Astrocyte of the cerebellum (primary cell): Measurements from ENCODE around the gene LRRC61.

Experiments used
- DNase-seq: peaks from one replicate; pipeline ENCODE4 v3.0.0-alpha.2; 2011; ENCODE audit warnings: low read depth
- H3K4me3 ChIP-seq: 2 replicates; pipeline ENCODE4 v1.5.1; 2011; ENCODE audit warnings: mild to moderate bottlenecking, low read depth, low read length, moderate library complexity
- in situ Hi-C: cut with HindIII; loops from 2 replicates; pipeline ENCODE4 v1.10.0; 2017; ENCODE audit warnings: low sequenced_read_pairs
- TF ChIP-seq, protein P1 (sequence below): IDR thresholded peaks from 2 replicates; pipeline ENCODE4 v1.5.1; 2012; ENCODE audit warnings: low read length, low read depth, moderate library complexity, mild to moderate bottlenecking; ENCODE audit errors: missing control alignments

LRRC61 gene

DNA sequence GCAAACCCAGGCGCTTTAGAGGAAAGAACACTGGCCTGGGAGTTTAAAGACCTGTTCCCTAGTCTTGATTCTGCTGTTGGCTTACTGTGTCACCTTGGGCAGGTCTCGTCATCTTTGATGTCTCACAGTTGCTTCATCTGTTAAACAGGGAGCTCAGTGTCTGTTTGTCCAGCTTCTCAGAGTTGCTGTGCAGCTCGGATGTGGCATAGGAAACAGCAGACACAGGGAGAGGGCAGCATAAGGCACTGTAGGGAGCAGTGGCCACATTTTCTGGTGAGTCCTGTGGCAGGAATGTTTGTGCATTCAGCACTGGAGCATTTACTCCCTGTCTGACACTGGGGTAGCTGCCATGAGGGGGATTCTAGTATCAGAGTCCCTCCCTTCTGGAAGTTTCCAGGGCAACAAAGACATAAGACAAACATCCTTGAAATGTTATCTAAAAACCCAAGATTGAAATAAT lies 47.5 kb downstream of the LRRC61 start:
- TF ChIP-seq, protein P1, sequence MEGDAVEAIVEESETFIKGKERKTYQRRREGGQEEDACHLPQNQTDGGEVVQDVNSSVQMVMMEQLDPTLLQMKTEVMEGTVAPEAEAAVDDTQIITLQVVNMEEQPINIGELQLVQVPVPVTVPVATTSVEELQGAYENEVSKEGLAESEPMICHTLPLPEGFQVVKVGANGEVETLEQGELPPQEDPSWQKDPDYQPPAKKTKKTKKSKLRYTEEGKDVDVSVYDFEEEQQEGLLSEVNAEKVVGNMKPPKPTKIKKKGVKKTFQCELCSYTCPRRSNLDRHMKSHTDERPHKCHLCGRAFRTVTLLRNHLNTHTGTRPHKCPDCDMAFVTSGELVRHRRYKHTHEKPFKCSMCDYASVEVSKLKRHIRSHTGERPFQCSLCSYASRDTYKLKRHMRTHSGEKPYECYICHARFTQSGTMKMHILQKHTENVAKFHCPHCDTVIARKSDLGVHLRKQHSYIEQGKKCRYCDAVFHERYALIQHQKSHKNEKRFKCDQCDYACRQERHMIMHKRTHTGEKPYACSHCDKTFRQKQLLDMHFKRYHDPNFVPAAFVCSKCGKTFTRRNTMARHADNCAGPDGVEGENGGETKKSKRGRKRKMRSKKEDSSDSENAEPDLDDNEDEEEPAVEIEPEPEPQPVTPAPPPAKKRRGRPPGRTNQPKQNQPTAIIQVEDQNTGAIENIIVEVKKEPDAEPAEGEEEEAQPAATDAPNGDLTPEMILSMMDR = no peak
- H3K4me3 ChIP-seq = no peak overlapping the region
- DNase-seq = no peak
- in situ Hi-C loops = no loop called here

DNA sequence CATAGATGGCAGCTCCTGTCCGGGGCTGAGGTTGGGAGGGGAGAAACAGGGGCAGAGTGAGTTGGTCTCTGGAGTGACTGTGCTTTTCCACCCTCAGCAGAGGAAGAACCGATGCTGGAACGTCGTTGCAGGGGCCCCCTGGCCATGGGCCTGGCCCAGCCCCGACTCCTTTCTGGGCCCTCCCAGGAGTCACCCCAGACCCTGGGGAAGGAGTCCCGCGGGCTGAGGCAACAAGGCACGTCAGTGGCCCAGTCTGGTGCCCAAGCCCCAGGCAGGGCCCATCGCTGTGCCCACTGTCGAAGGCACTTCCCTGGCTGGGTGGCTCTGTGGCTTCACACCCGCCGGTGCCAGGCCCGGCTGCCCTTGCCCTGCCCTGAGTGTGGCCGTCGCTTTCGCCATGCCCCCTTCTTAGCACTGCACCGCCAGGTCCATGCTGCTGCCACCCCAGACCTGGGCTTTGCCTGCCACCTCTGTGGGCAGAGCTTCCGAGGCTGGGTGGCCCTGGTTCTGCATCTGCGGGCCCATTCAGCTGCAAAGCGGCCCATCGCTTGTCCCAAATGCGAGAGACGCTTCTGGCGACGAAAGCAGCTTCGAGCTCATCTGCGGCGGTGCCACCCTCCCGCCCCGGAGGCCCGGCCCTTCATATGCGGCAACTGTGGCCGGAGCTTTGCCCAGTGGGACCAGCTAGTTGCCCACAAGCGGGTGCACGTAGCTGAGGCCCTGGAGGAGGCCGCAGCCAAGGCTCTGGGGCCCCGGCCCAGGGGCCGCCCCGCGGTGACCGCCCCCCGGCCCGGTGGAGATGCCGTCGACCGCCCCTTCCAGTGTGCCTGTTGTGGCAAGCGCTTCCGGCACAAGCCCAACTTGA lies 48.2 kb downstream of the LRRC61 start:
- TF ChIP-seq, protein P1 = no peak
- in situ Hi-C loops = no loop called here
- no peak for DNase-seq
- H3K4me3 ChIP-seq = no peak overlapping the region

DNA sequence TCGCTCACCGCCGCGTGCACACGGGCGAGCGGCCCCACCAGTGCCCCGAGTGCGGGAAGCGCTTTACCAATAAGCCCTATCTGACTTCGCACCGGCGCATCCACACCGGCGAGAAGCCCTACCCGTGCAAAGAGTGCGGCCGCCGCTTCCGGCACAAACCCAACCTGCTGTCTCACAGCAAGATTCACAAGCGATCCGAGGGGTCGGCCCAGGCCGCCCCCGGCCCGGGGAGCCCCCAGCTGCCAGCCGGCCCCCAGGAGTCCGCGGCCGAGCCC lies 48.8 kb downstream of the LRRC61 start:
- no peak overlapping the region for H3K4me3 ChIP-seq
- TF ChIP-seq, protein P1 = no peak
- no peak for DNase-seq
- in situ Hi-C loops = no loop called here

DNA sequence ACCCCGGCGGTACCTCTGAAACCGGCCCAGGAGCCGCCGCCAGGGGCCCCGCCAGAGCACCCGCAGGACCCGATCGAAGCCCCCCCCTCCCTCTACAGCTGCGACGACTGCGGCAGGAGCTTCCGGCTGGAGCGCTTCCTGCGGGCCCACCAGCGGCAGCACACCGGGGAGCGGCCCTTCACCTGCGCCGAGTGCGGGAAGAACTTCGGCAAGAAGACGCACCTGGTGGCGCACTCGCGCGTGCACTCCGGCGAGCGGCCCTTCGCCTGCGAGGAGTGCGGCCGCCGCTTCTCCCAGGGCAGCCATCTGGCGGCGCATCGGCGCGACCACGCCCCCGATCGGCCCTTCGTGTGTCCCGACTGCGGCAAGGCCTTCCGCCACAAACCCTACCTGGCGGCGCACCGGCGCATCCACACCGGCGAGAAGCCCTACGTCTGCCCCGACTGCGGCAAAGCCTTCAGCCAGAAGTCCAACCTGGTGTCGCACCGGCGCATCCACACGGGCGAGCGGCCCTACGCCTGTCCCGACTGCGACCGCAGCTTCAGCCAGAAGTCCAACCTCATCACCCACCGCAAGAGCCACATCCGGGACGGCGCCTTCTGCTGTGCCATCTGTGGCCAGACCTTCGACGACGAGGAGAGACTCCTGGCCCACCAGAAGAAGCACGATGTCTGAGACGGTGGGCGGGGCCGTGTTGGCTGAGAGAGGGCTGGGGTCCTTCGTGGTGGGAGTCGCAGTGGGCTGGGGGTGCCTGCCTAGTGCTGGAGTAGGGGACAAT lies 49.3 kb downstream of the LRRC61 start:
- in situ Hi-C loops = no loop called here

DNA sequence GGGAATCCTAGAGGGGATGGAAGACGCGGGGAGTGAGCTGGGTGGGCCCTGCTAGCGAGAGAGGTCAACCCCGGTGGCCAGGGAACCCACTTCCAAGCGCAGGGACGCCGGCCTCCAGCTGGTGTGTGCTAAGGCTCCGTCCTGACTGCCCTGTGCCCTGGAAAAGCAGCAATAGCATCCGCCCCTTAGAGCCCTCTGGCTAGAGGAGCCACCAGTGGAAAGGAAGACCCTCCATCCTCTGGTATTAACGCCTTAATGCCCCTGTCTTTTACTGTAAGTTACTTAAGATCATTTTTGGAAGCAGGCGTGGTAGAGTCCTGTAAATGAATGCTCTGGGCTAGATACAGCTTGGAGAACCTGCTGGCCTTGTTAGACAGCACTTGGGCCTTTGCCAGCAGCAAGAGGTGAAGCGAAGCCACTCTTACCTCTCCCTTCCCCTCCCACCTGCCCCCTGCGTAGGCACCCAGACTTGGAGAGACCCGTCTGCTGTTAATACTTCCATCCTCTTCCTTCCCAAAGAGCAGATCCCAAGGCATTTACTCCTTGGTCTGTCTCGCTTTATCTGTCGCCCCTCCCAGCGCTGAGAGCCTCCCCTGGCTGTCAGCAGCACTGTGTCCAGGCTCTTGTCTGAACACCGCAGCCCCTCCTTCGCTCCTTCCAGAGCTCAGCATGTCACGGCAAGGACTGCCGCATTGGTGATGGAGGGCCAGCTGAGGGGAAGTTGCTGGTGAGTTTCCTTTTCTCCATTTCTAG lies 50.1 kb downstream of the LRRC61 start:
- no peak for DNase-seq
- TF ChIP-seq, protein P1 = no peak
- no peak overlapping the region for H3K4me3 ChIP-seq
- in situ Hi-C loops = no loop called here

More for the DNA sequence above, 49.3 kb downstream of the LRRC61 start:
- DNase-seq = no peak
- TF ChIP-seq, protein P1 = no peak
- no peak overlapping the region for H3K4me3 ChIP-seq

DNA sequence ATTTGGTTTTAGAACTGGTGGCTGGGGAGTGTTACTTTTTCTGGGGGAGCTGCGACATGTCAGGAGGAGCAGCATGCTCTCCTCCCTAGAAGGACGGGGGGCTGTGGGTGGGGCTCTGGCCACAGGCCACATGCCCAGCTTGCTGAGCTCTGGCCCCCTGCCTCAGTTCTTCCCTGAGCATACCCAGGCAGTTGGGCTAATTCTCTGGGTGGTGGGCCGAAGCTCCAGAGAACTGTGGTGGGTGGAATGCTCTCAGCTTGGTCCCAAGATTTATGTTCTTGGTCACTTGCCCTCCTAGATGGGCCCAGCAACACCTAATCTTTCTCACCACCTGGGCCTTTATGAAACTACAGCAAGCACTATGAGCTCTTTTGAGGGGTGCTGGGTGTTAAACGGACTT lies 50.9 kb downstream of the LRRC61 start:
- TF ChIP-seq, protein P1 = no peak
- in situ Hi-C loops = no loop called here
- no peak for DNase-seq
- no peak overlapping the region for H3K4me3 ChIP-seq
